Activated CD4-positive, alpha-beta T cell treated with anti-CD3 and anti-CD28 coated beads, Interleukin-10, Interleukin-2, amounts not matched to agents 100 ng/mL and 50 ng/mL, durations not matched to agents 16 hours and 8 hours (primary cell): Measurements from ENCODE around the gene CCDC68.

Experiments
- DNase-seq: peaks from one replicate; pipeline ENCODE4 v3.0.0-alpha.2; 2020

CCDC68 gene

GRCh38 chr18:54914816-54915215 lies 44.4 kb downstream of the CCDC68 start:
- no peak for DNase-seq

GRCh38 chr18:54911551-54911950 lies 47.7 kb downstream of the CCDC68 start:
- DNase-seq, result no peak

GRCh38 chr18:54910161-54910919 lies 48.9 kb downstream of the CCDC68 start:
- DNase-seq, result no peak

- DNase-seq, result no peak
Observed at GRCh38 chr18:54909538-54909937, 49.7 kb downstream of the CCDC68 start.

- no peak for DNase-seq
Observed at GRCh38 chr18:54906331-54907185, 52.7 kb downstream of the CCDC68 start.

GRCh38 chr18:54905629-54906028 lies 53.6 kb downstream of the CCDC68 start:
- DNase-seq, result no peak

- DNase-seq, result no peak
Observed at GRCh38 chr18:54904581-54904980, 54.7 kb downstream of the CCDC68 start.

GRCh38 chr18:54900290-54900689 lies 59.0 kb downstream of the CCDC68 start:
- no peak for DNase-seq

- DNase-seq, result no peak
Observed at GRCh38 chr18:54899500-54899899, 59.8 kb downstream of the CCDC68 start.

- no peak for DNase-seq
Observed at GRCh38 chr18:54888933-54889332, 70.3 kb downstream of the CCDC68 start.

GRCh38 chr18:54888378-54888777 lies 70.9 kb downstream of the CCDC68 start:
- DNase-seq, result no peak

- DNase-seq, result no peak
Observed at GRCh38 chr18:54883816-54884604, 75.3 kb downstream of the CCDC68 start.

GRCh38 chr18:54882318-54882717 lies 76.9 kb downstream of the CCDC68 start:
- no peak for DNase-seq

- DNase-seq, result no peak
Observed at GRCh38 chr18:54881229-54881768, 78.0 kb downstream of the CCDC68 start.

- DNase-seq, result no peak
Observed at GRCh38 chr18:54880395-54881105, 78.7 kb downstream of the CCDC68 start.

- no peak for DNase-seq
Observed at GRCh38 chr18:54879691-54880090, 79.6 kb downstream of the CCDC68 start.

GRCh38 chr18:54878659-54879358 lies 80.5 kb downstream of the CCDC68 start:
- no peak for DNase-seq

GRCh38 chr18:54878159-54878622 lies 81.1 kb downstream of the CCDC68 start:
- no peak for DNase-seq

GRCh38 chr18:54877076-54877475 lies 82.2 kb downstream of the CCDC68 start:
- no peak for DNase-seq

GRCh38 chr18:54875063-54875462 lies 84.2 kb downstream of the CCDC68 start:
- no peak for DNase-seq

GRCh38 chr18:54873884-54874255 lies 85.4 kb downstream of the CCDC68 start:
- no peak for DNase-seq

GRCh38 chr18:54872681-54873080 lies 86.6 kb downstream of the CCDC68 start:
- no peak for DNase-seq
